DND-41 (cell line): ENCODE measurements around the gene ZMIZ1.

Source experiments
- EZH2 ChIP-seq: IDR thresholded peaks from 3 replicates; pipeline ENCODE4 v1.6.1; 2012; ENCODE audit warnings: borderline replicate concordance, low read depth, mild to moderate bottlenecking, moderate library complexity, low read length, inconsistent platforms; ENCODE audit not compliant: severe bottlenecking
- TF ChIP-seq, protein P1 (sequence below): IDR thresholded peaks from 2 replicates; pipeline ENCODE4 v1.5.1; 2012; ENCODE audit warnings: borderline replicate concordance, low read length, moderate library complexity, mild to moderate bottlenecking; ENCODE audit not compliant: poor library complexity, severe bottlenecking; ENCODE audit errors: extremely low read depth

- no peak for TF ChIP-seq EZH2
- TF ChIP-seq, protein P1, sequence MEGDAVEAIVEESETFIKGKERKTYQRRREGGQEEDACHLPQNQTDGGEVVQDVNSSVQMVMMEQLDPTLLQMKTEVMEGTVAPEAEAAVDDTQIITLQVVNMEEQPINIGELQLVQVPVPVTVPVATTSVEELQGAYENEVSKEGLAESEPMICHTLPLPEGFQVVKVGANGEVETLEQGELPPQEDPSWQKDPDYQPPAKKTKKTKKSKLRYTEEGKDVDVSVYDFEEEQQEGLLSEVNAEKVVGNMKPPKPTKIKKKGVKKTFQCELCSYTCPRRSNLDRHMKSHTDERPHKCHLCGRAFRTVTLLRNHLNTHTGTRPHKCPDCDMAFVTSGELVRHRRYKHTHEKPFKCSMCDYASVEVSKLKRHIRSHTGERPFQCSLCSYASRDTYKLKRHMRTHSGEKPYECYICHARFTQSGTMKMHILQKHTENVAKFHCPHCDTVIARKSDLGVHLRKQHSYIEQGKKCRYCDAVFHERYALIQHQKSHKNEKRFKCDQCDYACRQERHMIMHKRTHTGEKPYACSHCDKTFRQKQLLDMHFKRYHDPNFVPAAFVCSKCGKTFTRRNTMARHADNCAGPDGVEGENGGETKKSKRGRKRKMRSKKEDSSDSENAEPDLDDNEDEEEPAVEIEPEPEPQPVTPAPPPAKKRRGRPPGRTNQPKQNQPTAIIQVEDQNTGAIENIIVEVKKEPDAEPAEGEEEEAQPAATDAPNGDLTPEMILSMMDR = no peak
These were observed 2.9 kb upstream of the ZMIZ1 start for GRCh38 chr10:79065853-79066252.
